ENCODE data around the gene AGPAT2. TPM values are rescaled to one million over a fixed set of nuclear protein-coding genes. Genes with fewer than 3 reads are reported as not detected.
A peak's percentile ranks its signal among the peaks of the same experiment; 100 is the strongest.

AGPAT2 gene
- total and polyA plus RNA-seq, 2 experiments from 2014 or later, result 31.8 to 44.7 TPM

- H3K36me3 ChIP-seq (ENCODE audit: insufficient read depth), result no peaks in the 10 kb centered on the region
- 0 out of 2 replicates have a peak, but pooled peaks cover 7% of the 10 kb centered on the region for H3F3A ChIP-seq (replicated peaks; ENCODE audit: low read depth)
- H3K4me2 ChIP-seq, result peak overlapping the region; percentile 90
- DNase-seq (ENCODE audit: low spot score) (no peak), ATAC-seq (no peak)
- peaks cover 24% of the 10 kb centered on the region for H3K27me3 Mint-ChIP-seq (ENCODE audit: insufficient read depth, low read depth, poor library complexity)
- H3K27ac Mint-ChIP-seq, result no peak overlapping the region
- H4K20me1 ChIP-seq (replicated peaks; ENCODE audit: insufficient read depth), result peaks cover 11% of the 10 kb centered on the region
- H3K36me3 Mint-ChIP-seq (ENCODE audit: low read depth), result peaks cover 3% of the 10 kb centered on the region; the same call in 1 of the 3 replicates
- H2AFZ ChIP-seq, result no peak overlapping the region
- peaks cover 4% of the 10 kb centered on the region; the same call in 1 of the 2 replicates for H3K4me1 ChIP-seq (ENCODE audit: insufficient read depth)
- H3K9me2 ChIP-seq (ENCODE audit: insufficient read depth), result no peaks in the 10 kb centered on the region
- TF ChIP-seq ZNF462 (CRISPR knock-in tag; IDR thresholded peaks at IDR 0.05) (no peak), EZH2 (IDR thresholded peaks at IDR 0.05; ENCODE audit: low read depth, unreplicated experiment) (no peak)
- peaks cover 10% of the 10 kb centered on the region; the same call in 1 of the 2 replicates for H3K79me2 ChIP-seq (replicated peaks; ENCODE audit: insufficient read depth)
- H3K4me3 Mint-ChIP-seq, result peak overlapping the region; percentile 71
- H3K9me3 Mint-ChIP-seq, result no peaks in the 10 kb centered on the region
- no peak overlapping the region for H3K27ac ChIP-seq (ENCODE audit: low read depth)
- H3K4me1 Mint-ChIP-seq, result peaks cover 5% of the 10 kb centered on the region
- H3K27me3 ChIP-seq (ENCODE audit: insufficient read depth), result peaks cover 13% of the 10 kb centered on the region
- H3K4me3 ChIP-seq, result peak overlapping the region; percentile 75
These were observed 26.3 kb upstream of the AGPAT2 start for GRCh38 chr9:136713550-136713949.

GRCh38 chr9:136712690-136713544 lies 25.7 kb upstream of the AGPAT2 start:
- Histone ChIP-seq H3K9me2 (ENCODE audit: insufficient read depth) (no peaks in the 10 kb centered on the region), H3K27ac (ENCODE audit: low read depth) (no peak overlapping the region), H2AFZ (no peak overlapping the region), H3K4me1 (ENCODE audit: insufficient read depth) (peaks cover 4% of the 10 kb centered on the region; the same call in 1 of the 2 replicates), H3K27me3 (ENCODE audit: insufficient read depth) (peaks cover 13% of the 10 kb centered on the region), H4K20me1 (replicated peaks; ENCODE audit: insufficient read depth) (peaks cover 11% of the 10 kb centered on the region), H3K4me3 (peak overlapping the region; percentile 75), H3K36me3 (ENCODE audit: insufficient read depth) (no peaks in the 10 kb centered on the region), H3K4me2 (peak overlapping the region; percentile 90), H3F3A (replicated peaks; ENCODE audit: low read depth) (0 out of 2 replicates have a peak, but pooled peaks cover 7% of the 10 kb centered on the region), H3K79me2 (replicated peaks; ENCODE audit: insufficient read depth) (peaks cover 10% of the 10 kb centered on the region; the same call in 1 of the 2 replicates)
- H3K9me3 Mint-ChIP-seq, result no peaks in the 10 kb centered on the region
- H3K4me3 Mint-ChIP-seq, result peak overlapping the region; percentile 71
- DNase-seq (ENCODE audit: low spot score), result no peak
- no peak overlapping the region for H3K27ac Mint-ChIP-seq
- ATAC-seq, result peak; percentile 6
- peaks cover 3% of the 10 kb centered on the region; the same call in 1 of the 3 replicates for H3K36me3 Mint-ChIP-seq (ENCODE audit: low read depth)
- H3K27me3 Mint-ChIP-seq (ENCODE audit: insufficient read depth, low read depth, poor library complexity), result peaks cover 20% of the 10 kb centered on the region
- H3K4me1 Mint-ChIP-seq, result peaks cover 5% of the 10 kb centered on the region
- TF ChIP-seq ETS1 (IDR thresholded peaks at IDR 0.05) (no peak), NANOG (IDR thresholded peaks at IDR 0.05; ENCODE audit: borderline replicate concordance) (no peak), STAT1 (IDR thresholded peaks at IDR 0.05; ENCODE audit: unreplicated experiment) (no peak), ZNF114 (CRISPR knock-in tag; IDR thresholded peaks at IDR 0.05) (no peak), REST (IDR thresholded peaks at IDR 0.05; ENCODE audit: unreplicated experiment) (no peak)
